SK-N-SH treated with all-trans-retinoic acid at 6 μM for 48 hours (cell line): ENCODE data around the gene NEURL1.

Experiments
- ATAC-seq: fragments of 200-7000 bp; cut with Tn5 transposase; 3 replicates; pipeline ENCODE4 v1.9.1; 2020; ENCODE audit warnings: mild to moderate bottlenecking, moderate library complexity
- ARNTL ChIP-seq: fragments of 450-650 bp; formaldehyde crosslinking; IDR thresholded peaks from 2 replicates; pipeline ENCODE4 v1.5.0; 2020; ENCODE audit warnings: low read depth, mild to moderate bottlenecking, moderate library complexity, borderline replicate concordance
- BACH2 ChIP-seq: fragments of 250-450 bp; sonication (Bioruptor Pico); IDR thresholded peaks from 2 replicates; pipeline ENCODE4 v1.9.0; 2021; ENCODE audit warnings: mild to moderate bottlenecking, borderline replicate concordance
- CSDC2 ChIP-seq: fragments of 250-450 bp; sonication (Bioruptor Pico); IDR thresholded peaks from 2 replicates; pipeline ENCODE4 v1.5.0; 2020; ENCODE audit warnings: mild to moderate bottlenecking, moderate library complexity
- ESRRG ChIP-seq: fragments of 250-450 bp; sonication (Bioruptor Pico); IDR thresholded peaks from 2 replicates; pipeline ENCODE4 v1.6.1; 2021; ENCODE audit warnings: mild to moderate bottlenecking
- GLIS3 ChIP-seq: fragments of 250-450 bp; sonication (Bioruptor Pico); IDR thresholded peaks from 2 replicates; pipeline ENCODE4 v1.5.0; 2020; ENCODE audit warnings: mild to moderate bottlenecking, moderate library complexity
- ISL1 ChIP-seq: fragments of 250-450 bp; sonication (Bioruptor Pico); IDR thresholded peaks from 2 replicates; pipeline ENCODE4 v2.1.2; 2022; ENCODE audit warnings: mild to moderate bottlenecking, moderate library complexity
- OSR1 ChIP-seq: fragments of 250-450 bp; sonication (Bioruptor Pico); IDR thresholded peaks from 2 replicates; pipeline ENCODE4 v1.8.0; 2022; ENCODE audit warnings: moderate library complexity, mild to moderate bottlenecking, inconsistent platforms
- PPARA ChIP-seq: fragments of 250-450 bp; sonication (Bioruptor Pico); IDR thresholded peaks from 2 replicates; pipeline ENCODE4 v1.5.0; 2020; ENCODE audit warnings: mild to moderate bottlenecking, borderline replicate concordance
- RARB ChIP-seq: fragments of 250-450 bp; sonication (Bioruptor Pico); IDR thresholded peaks from 2 replicates; pipeline ENCODE4 v1.8.0; 2021; ENCODE audit warnings: mild to moderate bottlenecking, moderate library complexity
- SNAI2 ChIP-seq: fragments of 250-450 bp; sonication (Bioruptor Pico); IDR thresholded peaks from 2 replicates; pipeline ENCODE4 v1.5.0; 2020; ENCODE audit warnings: mild to moderate bottlenecking, moderate library complexity
- TCF4 ChIP-seq: fragments of 250-450 bp; sonication (Bioruptor Pico); IDR thresholded peaks from 2 replicates; pipeline ENCODE4 v1.8.0; 2021; ENCODE audit warnings: mild to moderate bottlenecking, moderate library complexity, borderline replicate concordance
- TOX ChIP-seq: fragments of 250-450 bp; sonication (Bioruptor Pico); IDR thresholded peaks from 2 replicates; pipeline ENCODE4 v1.8.0; 2021; ENCODE audit warnings: mild to moderate bottlenecking, moderate library complexity, borderline replicate concordance
- ZC3H10 ChIP-seq: fragments of 250-450 bp; sonication (Bioruptor Pico); IDR thresholded peaks from 2 replicates; pipeline ENCODE4 v1.5.1; 2021; ENCODE audit warnings: mild to moderate bottlenecking, moderate library complexity
- ZFP3 ChIP-seq: fragments of 250-450 bp; sonication (Bioruptor Pico); IDR thresholded peaks from 2 replicates; pipeline ENCODE4 v1.5.0; 2020; ENCODE audit warnings: mild to moderate bottlenecking, moderate library complexity
- ZFP30 ChIP-seq: fragments of 450-650 bp; formaldehyde crosslinking; IDR thresholded peaks from 2 replicates; pipeline ENCODE4 v1.5.0; 2022; ENCODE audit warnings: mild to moderate bottlenecking, moderate library complexity
- ZNF565 ChIP-seq: fragments of 450-650 bp; formaldehyde crosslinking; conservative IDR thresholded peaks from 2 replicates; pipeline ENCODE4 v1.5.0; 2020; ENCODE audit warnings: low read depth, mild to moderate bottlenecking, moderate library complexity
- ZNF70 ChIP-seq: fragments of 450-650 bp; formaldehyde crosslinking; IDR thresholded peaks from 2 replicates; pipeline ENCODE4 v1.5.0; 2020; ENCODE audit warnings: mild to moderate bottlenecking, moderate library complexity
- ZNF8 ChIP-seq: fragments of 450-650 bp; formaldehyde crosslinking; IDR thresholded peaks from 2 replicates; pipeline ENCODE4 v1.5.0; 2020; ENCODE audit warnings: mild to moderate bottlenecking, moderate library complexity
- TF ChIP-seq, protein P1 (sequence below): fragments of 250-450 bp; sonication (Bioruptor Pico); IDR thresholded peaks from 2 replicates; pipeline ENCODE4 v1.8.0; 2020; ENCODE audit warnings: mild to moderate bottlenecking, moderate library complexity, borderline replicate concordance
- TF ChIP-seq, protein P2 (sequence below): fragments of 250-450 bp; sonication (Bioruptor Pico); IDR thresholded peaks from 2 replicates; pipeline ENCODE4 v1.5.1; 2020; ENCODE audit warnings: low read depth, mild to moderate bottlenecking, moderate library complexity
- TF ChIP-seq, protein P3 (sequence below): fragments of 250-450 bp; sonication (Bioruptor Pico); IDR thresholded peaks from 2 replicates; pipeline ENCODE4 v1.5.1; 2021; ENCODE audit warnings: mild to moderate bottlenecking, moderate library complexity
- TF ChIP-seq, protein P4 (sequence below): fragments of 250-450 bp; sonication (Bioruptor Pico); IDR thresholded peaks from 2 replicates; pipeline ENCODE4 v1.5.0; 2020; ENCODE audit warnings: mild to moderate bottlenecking, moderate library complexity

The NEURL1 gene

DNA sequence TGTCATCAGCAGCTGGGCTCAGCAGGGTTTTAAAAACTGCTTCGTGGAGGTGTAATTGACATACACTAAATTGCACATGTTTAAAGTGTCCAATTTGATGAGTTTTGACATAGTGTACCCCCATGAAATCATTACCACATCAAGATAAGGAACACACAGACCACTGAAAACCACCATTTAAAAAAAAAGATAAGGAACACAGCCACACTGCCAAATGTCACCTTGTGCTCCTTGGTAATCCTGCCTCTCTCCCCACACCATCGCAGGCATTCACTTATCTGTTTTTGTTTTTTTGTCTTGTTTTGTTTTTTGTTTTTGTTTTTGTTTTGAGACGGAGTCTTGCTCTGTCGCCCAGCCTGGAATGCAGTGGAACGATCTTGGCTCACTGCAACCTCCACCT lies 75.0 kb downstream of the NEURL1 start (continued):
- TF ChIP-seq, protein P1, sequence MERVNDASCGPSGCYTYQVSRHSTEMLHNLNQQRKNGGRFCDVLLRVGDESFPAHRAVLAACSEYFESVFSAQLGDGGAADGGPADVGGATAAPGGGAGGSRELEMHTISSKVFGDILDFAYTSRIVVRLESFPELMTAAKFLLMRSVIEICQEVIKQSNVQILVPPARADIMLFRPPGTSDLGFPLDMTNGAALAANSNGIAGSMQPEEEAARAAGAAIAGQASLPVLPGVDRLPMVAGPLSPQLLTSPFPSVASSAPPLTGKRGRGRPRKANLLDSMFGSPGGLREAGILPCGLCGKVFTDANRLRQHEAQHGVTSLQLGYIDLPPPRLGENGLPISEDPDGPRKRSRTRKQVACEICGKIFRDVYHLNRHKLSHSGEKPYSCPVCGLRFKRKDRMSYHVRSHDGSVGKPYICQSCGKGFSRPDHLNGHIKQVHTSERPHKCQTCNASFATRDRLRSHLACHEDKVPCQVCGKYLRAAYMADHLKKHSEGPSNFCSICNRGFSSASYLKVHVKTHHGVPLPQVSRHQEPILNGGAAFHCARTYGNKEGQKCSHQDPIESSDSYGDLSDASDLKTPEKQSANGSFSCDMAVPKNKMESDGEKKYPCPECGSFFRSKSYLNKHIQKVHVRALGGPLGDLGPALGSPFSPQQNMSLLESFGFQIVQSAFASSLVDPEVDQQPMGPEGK (CRISPR knock-in tag), result no peak
- no peak for TF ChIP-seq GLIS3
- TF ChIP-seq, protein P2, sequence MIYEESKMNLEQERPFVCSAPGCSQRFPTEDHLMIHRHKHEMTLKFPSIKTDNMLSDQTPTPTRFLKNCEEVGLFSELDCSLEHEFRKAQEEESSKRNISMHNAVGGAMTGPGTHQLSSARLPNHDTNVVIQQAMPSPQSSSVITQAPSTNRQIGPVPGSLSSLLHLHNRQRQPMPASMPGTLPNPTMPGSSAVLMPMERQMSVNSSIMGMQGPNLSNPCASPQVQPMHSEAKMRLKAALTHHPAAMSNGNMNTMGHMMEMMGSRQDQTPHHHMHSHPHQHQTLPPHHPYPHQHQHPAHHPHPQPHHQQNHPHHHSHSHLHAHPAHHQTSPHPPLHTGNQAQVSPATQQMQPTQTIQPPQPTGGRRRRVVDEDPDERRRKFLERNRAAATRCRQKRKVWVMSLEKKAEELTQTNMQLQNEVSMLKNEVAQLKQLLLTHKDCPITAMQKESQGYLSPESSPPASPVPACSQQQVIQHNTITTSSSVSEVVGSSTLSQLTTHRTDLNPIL (CRISPR knock-in tag), result no peak
- no peak for TF ChIP-seq PPARA (CRISPR knock-in tag)
- TF ChIP-seq TOX, result no peak

DNA sequence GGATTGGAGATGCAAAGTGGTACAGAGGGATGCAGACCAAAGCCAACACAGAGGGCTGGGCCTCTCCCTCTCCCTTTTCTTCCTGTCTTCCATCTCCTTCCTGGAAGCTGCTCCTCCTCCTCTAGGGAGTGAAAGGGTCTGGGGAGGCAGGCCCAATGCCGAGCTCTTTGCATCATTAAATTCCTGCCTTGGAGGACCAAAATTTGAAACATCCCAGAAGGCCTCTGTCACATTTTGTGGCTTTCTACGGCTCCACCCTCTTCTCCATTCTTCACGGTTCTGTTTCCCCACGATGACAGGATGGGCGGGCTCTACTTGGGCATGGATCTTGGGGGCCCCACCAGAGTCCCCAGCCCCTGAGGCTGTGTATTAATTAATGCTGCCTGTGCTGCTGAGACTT lies 76.4 kb downstream of the NEURL1 start:
- TF ChIP-seq ZNF8 (CRISPR knock-in tag) (no peak), PPARA (CRISPR knock-in tag) (no peak), CSDC2 (CRISPR knock-in tag) (no peak), ISL1 (CRISPR knock-in tag) (no peak), ESRRG (CRISPR knock-in tag) (no peak), RARB (no peak), ARNTL (CRISPR knock-in tag) (no peak), TOX (no peak), ZC3H10 (no peak), ZNF565 (CRISPR knock-in tag) (no peak), ZFP30 (CRISPR knock-in tag) (no peak), OSR1 (CRISPR knock-in tag) (no peak), BACH2 (CRISPR knock-in tag) (no peak), TCF4 (CRISPR knock-in tag) (no peak)
- TF ChIP-seq, protein P3, sequence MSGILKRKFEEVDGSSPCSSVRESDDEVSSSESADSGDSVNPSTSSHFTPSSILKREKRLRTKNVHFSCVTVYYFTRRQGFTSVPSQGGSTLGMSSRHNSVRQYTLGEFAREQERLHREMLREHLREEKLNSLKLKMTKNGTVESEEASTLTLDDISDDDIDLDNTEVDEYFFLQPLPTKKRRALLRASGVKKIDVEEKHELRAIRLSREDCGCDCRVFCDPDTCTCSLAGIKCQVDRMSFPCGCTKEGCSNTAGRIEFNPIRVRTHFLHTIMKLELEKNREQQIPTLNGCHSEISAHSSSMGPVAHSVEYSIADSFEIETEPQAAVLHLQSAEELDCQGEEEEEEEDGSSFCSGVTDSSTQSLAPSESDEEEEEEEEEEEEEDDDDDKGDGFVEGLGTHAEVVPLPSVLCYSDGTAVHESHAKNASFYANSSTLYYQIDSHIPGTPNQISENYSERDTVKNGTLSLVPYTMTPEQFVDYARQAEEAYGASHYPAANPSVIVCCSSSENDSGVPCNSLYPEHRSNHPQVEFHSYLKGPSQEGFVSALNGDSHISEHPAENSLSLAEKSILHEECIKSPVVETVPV (CRISPR knock-in tag), result no peak
- TF ChIP-seq, protein P2 (CRISPR knock-in tag), result no peak
- TF ChIP-seq, protein P4, sequence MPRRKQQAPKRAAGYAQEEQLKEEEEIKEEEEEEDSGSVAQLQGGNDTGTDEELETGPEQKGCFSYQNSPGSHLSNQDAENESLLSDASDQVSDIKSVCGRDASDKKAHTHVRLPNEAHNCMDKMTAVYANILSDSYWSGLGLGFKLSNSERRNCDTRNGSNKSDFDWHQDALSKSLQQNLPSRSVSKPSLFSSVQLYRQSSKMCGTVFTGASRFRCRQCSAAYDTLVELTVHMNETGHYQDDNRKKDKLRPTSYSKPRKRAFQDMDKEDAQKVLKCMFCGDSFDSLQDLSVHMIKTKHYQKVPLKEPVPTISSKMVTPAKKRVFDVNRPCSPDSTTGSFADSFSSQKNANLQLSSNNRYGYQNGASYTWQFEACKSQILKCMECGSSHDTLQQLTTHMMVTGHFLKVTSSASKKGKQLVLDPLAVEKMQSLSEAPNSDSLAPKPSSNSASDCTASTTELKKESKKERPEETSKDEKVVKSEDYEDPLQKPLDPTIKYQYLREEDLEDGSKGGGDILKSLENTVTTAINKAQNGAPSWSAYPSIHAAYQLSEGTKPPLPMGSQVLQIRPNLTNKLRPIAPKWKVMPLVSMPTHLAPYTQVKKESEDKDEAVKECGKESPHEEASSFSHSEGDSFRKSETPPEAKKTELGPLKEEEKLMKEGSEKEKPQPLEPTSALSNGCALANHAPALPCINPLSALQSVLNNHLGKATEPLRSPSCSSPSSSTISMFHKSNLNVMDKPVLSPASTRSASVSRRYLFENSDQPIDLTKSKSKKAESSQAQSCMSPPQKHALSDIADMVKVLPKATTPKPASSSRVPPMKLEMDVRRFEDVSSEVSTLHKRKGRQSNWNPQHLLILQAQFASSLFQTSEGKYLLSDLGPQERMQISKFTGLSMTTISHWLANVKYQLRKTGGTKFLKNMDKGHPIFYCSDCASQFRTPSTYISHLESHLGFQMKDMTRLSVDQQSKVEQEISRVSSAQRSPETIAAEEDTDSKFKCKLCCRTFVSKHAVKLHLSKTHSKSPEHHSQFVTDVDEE, result no peak
- ATAC-seq, result peak; percentile 26; the same call in 1 of the 3 replicates

DNA sequence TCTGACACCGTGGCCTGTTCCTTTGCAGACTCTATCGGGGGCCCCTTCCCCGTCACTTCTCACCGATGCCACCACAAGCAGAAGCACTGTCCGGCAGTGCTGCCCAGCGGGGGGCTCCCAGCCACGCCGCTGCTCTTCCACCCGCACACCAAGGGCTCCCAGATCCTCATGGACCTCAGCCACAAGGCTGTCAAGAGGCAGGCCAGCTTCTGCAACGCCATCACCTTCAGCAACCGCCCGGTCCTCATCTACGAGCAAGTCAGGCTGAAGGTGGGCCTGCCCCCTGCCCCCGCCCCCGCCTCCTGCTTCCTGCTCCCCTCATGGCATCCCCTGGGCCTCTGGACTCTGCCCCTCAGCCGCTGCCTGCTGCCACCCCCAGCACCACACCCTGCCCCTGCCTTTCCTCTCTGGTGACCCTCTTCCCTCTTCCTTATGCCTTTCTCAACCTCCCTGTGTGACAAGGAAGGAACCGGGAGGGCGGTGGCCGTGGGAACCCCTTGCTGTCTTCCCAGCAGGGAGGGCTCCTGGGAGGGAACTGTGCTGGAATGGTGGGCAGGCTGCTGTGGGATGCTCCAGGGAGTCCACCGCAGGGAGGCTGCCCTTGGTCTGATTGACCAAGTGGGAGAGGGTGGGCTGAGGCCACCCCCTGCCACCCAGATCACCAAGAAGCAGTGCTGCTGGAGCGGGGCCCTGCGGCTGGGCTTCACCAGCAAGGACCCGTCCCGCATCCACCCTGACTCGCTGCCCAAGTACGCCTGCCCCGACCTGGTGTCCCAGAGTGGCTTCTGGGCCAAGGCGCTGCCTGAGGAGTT lies 77.5 kb downstream of the NEURL1 start:
- no peak for ATAC-seq
- TF ChIP-seq CSDC2 (CRISPR knock-in tag) (no peak), TOX (no peak), TCF4 (CRISPR knock-in tag) (no peak), ZNF8 (CRISPR knock-in tag) (no peak), ZNF565 (CRISPR knock-in tag) (no peak), ARNTL (CRISPR knock-in tag) (no peak), BACH2 (CRISPR knock-in tag) (no peak), ZNF70 (no peak), ESRRG (CRISPR knock-in tag) (no peak), RARB (no peak), OSR1 (CRISPR knock-in tag) (no peak), ISL1 (CRISPR knock-in tag) (no peak), ZFP3 (CRISPR knock-in tag) (no peak), ZC3H10 (no peak), GLIS3 (no peak), SNAI2 (CRISPR knock-in tag) (no peak)
- TF ChIP-seq, protein P1 (CRISPR knock-in tag), result no peak
- TF ChIP-seq, protein P2 (CRISPR knock-in tag), result no peak
- TF ChIP-seq, protein P3 (CRISPR knock-in tag), result no peak
